Mesendoderm (in vitro differentiated cells): Measurements from ENCODE around the gene MTLN. TPM values are rescaled to one million over a fixed set of nuclear protein-coding genes. Genes with fewer than 3 reads are reported as not detected.
A peak's percentile ranks its signal among the peaks of the same experiment; 100 is the strongest.
"Not testable (repeated sequence)": the region's sequence is repeated elsewhere in the genome, so short reads cannot be mapped to it uniquely, and the experiment has no call there.

ENCODE experiments used
- DNase-seq: peaks from one replicate; pipeline ENCODE4 v3.0.0; 2013
- H2AK5ac ChIP-seq: 2 replicates; pipeline ENCODE4 v1.6.1; 2013; ENCODE audit warnings: low read length, inconsistent platforms
- H2BK120ac ChIP-seq: 2 replicates; pipeline ENCODE4 v1.6.1; 2013; ENCODE audit warnings: low read depth, mild to moderate bottlenecking, low read length, moderate library complexity, mixed read lengths
- H2BK15ac ChIP-seq: replicated peaks from 2 replicates; pipeline ENCODE4 v1.6.1; 2013; ENCODE audit warnings: low read depth, mild to moderate bottlenecking, moderate library complexity
- H2BK5ac ChIP-seq: 2 replicates; pipeline ENCODE4 v1.6.1; 2013; ENCODE audit warnings: low read length, inconsistent platforms
- H3K18ac ChIP-seq: 2 replicates; pipeline ENCODE4 v1.6.1; 2013; ENCODE audit warnings: mild to moderate bottlenecking, low read length, mixed read lengths
- H3K23ac ChIP-seq: one replicate; pipeline ENCODE4 v1.6.1; 2013; ENCODE audit warnings: low read length
- H3K27ac ChIP-seq: 2 replicates; pipeline ENCODE4 v1.5.1; 2013; ENCODE audit warnings: low read depth, mild to moderate bottlenecking, inconsistent platforms, low read length, moderate library complexity
- H3K27me3 ChIP-seq: 2 replicates; pipeline ENCODE4 v1.6.1; 2013; ENCODE audit warnings: low read length, control low read depth, mild to moderate bottlenecking, inconsistent platforms; ENCODE audit not compliant: insufficient read depth, poor library complexity
- H3K36me3 ChIP-seq: 2 replicates; pipeline ENCODE4 v1.6.1; 2013; ENCODE audit warnings: low read length, inconsistent platforms; ENCODE audit not compliant: control insufficient read depth, insufficient read depth
- H3K4ac ChIP-seq: one replicate; pipeline ENCODE4 v1.6.1; 2013; ENCODE audit warnings: low read depth, mild to moderate bottlenecking, low read length, moderate library complexity
- H3K4me1 ChIP-seq: 2 replicates; pipeline ENCODE4 v1.6.1; 2013; ENCODE audit warnings: low read depth, low read length, inconsistent platforms; ENCODE audit not compliant: control insufficient read depth
- H3K4me2 ChIP-seq: 2 replicates; pipeline ENCODE4 v1.6.1; 2013; ENCODE audit warnings: low read length
- H3K4me3 ChIP-seq: 2 replicates; pipeline ENCODE4 v1.5.1; 2013; ENCODE audit warnings: mild to moderate bottlenecking, low read length
- H3K56ac ChIP-seq: one replicate; pipeline ENCODE4 v1.6.1; 2013; ENCODE audit warnings: low read length
- H3K79me1 ChIP-seq: 2 replicates; pipeline ENCODE4 v1.6.1; 2013; ENCODE audit warnings: low read length, inconsistent platforms
- H3K79me2 ChIP-seq: 2 replicates; pipeline ENCODE4 v1.6.1; 2013; ENCODE audit warnings: mild to moderate bottlenecking, low read length; ENCODE audit not compliant: control insufficient read depth, insufficient read depth
- H3K9ac ChIP-seq: 2 replicates; pipeline ENCODE4 v1.6.1; 2013; ENCODE audit warnings: low read length, inconsistent platforms
- H4K5ac ChIP-seq: one replicate; pipeline ENCODE4 v1.6.1; 2013; ENCODE audit warnings: low read length
- H4K8ac ChIP-seq: one replicate; pipeline ENCODE4 v1.6.1; 2013; ENCODE audit warnings: low read depth, mild to moderate bottlenecking, control low read depth, low read length, moderate library complexity
- WGBS: extraction: QIAGEN DNeasy Blood & Tissue Kit; methylation state at CpG from one replicate; pipeline ENCODE4 v1.1.7; 2013; ENCODE audit warnings: low lambda C conversion rate, missing lambda C conversion rate; ENCODE audit not compliant: insufficient coverage; ENCODE audit errors: extremely low coverage; 5-methylcytosine and 5-hydroxymethylcytosine counted together
- polyA plus RNA-seq, 2 experiments: library from polyadenylated mRNA; stranded (reverse); fragments of 200-250 nt; gene quantifications; one replicate each; pipeline ENCODE4 v1.2.3, GENCODE V29; 2013

MTLN gene, protein sequence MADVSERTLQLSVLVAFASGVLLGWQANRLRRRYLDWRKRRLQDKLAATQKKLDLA
- polyA plus RNA-seq (2013, experiment 1 of 2): 51.9 TPM
- polyA plus RNA-seq (2013, experiment 2 of 2): 48.1 TPM

DNA sequence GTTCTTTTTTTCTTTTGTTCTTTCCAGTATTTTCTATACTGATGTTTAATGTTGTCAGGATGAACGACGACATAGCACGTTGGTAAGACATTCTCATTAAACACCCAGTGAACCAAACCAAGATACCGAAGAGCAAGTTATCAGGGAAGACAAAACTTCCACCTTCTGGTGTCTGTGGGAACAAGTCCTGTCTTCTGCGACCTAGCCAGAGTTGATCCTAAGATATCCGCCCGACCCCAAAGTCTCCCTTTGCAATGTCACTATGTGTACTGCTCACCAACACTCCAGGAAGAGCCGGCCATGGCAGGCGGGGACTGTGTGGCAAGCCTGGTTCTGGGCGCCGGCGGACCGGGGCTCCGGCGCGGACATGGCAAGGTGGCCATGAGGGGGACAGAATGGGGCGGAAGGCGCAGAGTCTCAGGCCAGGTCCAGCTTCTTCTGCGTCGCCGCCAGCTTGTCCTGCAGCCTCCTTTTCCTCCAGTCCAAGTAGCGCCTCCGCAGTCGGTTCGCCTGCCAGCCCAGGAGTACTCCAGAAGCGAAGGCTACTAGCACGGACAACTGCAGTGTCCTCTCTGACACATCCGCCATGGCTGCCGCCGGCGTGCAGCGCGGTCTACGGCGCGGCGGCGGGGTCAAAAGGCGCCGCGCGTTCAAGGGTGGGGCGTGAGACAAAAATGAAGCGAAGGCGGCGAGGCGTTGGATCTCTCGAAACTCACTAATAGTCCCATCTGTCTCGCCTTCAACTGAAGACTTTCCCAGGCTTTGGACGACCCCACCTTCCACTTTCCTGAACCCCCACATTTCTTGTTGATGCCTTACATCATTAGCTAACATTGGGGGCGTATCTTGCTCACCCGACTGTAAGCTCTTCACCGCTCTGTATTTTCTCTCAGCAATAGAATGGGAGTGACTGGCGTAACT, at the start of gene MTLN:
TSS of gene MTLN (minus strand) at position 610 of the 921 bp plus-strand sequence. CDS start at position 588, 22 bp downstream.
- H2AK5ac ChIP-seq: no peak within 1 kb of the TSS
- H2BK5ac ChIP-seq: peak within 1 kb of the TSS; percentile 55
- DNase-seq: peak; percentile 83
- peak within 1 kb of the TSS; percentile 90 for H3K9ac ChIP-seq
- no peaks in the 10 kb centered on the region for H3K79me1 ChIP-seq
- peak within 1 kb of the TSS; percentile 72 for H3K4ac ChIP-seq
- H2BK15ac ChIP-seq: no peak within 1 kb of the TSS
- H3K4me3 ChIP-seq: peak within 1 kb of the TSS; percentile 87
- H3K18ac ChIP-seq: peak within 1 kb of the TSS; percentile 2
- no peaks in the 10 kb centered on the region for H3K79me2 ChIP-seq
- H3K27ac ChIP-seq: no peak within 1 kb of the TSS
- H3K36me3 ChIP-seq: no peaks in the 10 kb centered on the region
- no peak within 1 kb of the TSS for H4K8ac ChIP-seq
- H3K27me3 ChIP-seq: no peaks in the 10 kb centered on the region
- no peak within 1 kb of the TSS for H3K23ac ChIP-seq
- no CpG with 5 or more reads among the region's 54 CpGs for WGBS
- no peak within 1 kb of the TSS for H4K5ac ChIP-seq
- H3K4me2 ChIP-seq: peak within 1 kb of the TSS; percentile 71
- no peak within 1 kb of the TSS for H2BK120ac ChIP-seq
- peak within 1 kb of the TSS; percentile 98 for H3K56ac ChIP-seq
- no peaks in the 10 kb centered on the region for H3K4me1 ChIP-seq

DNA sequence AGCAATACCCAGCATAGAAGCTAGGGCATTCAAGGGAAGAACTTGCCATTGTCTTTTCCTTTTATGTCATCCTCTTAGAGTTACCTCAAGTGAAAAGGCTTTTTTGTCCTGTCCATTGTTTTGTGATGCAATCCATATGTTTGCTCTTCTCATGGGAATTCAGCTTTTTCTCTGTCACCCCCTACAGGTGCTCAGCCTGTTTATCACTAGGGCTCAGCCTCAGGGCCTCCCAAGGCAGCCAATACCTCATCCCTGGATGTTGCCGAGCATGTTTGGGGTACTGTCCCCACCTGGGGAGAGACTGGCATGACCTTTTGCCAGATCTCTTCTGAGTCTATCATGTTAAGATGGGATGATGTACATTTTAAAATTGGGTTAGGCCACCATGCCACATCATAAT, 49.6 kb upstream of the MTLN start:
- not testable (repeated sequence) for H2AK5ac ChIP-seq, H2BK120ac ChIP-seq, H3K27ac ChIP-seq, H3K79me2 ChIP-seq, H4K5ac ChIP-seq, H4K8ac ChIP-seq, DNase-seq, H3K56ac ChIP-seq, H3K23ac ChIP-seq, H3K9ac ChIP-seq, H3K27me3 ChIP-seq, H3K36me3 ChIP-seq, H3K4me3 ChIP-seq, H3K18ac ChIP-seq, H3K4me2 ChIP-seq, H2BK15ac ChIP-seq, H3K79me1 ChIP-seq, H3K4ac ChIP-seq, H3K4me1 ChIP-seq, H2BK5ac ChIP-seq
- no CpG with 5 or more reads among the region's 1 CpG for WGBS

DNA sequence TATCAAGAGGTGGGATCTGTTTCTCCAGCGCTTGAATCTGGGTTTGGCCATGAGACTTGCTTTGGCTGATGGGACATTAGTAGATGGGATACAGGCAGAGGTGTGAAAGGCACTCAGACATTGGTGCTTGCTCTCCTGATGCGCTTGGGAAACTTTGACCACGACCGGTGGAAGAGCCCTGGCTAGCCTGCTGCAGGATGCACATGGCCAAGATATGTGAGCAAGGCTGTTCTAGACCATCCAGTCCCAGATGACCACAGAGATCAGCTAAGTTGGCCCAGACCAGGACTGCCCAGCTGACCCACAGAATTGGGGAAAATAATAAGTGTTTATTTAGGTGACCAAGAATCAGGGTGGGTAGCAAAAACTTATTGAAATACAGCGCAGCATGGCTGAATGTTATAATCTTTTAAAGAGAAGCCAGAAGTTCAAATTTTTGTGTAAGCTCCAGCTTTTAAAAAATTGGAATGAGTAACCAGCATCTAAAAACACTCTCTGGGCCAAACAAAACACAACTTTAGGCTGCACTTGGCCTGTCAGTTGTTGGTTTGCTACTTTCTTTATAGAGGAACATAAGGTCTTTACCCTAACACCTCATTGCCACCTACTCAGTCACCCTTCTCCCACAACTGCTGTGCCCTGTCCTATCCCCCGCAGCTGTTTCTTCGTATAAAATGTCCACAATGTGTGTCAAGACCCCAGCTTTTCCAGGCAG, 35.9 kb upstream of the MTLN start:
- not testable (repeated sequence) for H3K23ac ChIP-seq, H2BK120ac ChIP-seq, H3K27ac ChIP-seq, H3K79me2 ChIP-seq, H3K9ac ChIP-seq, H3K4me3 ChIP-seq, H3K36me3 ChIP-seq, H3K4me1 ChIP-seq, H2BK15ac ChIP-seq, H3K4ac ChIP-seq, H3K4me2 ChIP-seq, H4K5ac ChIP-seq, H2BK5ac ChIP-seq, H3K56ac ChIP-seq, DNase-seq, H3K79me1 ChIP-seq, H2AK5ac ChIP-seq, H3K18ac ChIP-seq, H4K8ac ChIP-seq, H3K27me3 ChIP-seq
- WGBS: no CpG with 5 or more reads among the region's 7 CpGs

DNA sequence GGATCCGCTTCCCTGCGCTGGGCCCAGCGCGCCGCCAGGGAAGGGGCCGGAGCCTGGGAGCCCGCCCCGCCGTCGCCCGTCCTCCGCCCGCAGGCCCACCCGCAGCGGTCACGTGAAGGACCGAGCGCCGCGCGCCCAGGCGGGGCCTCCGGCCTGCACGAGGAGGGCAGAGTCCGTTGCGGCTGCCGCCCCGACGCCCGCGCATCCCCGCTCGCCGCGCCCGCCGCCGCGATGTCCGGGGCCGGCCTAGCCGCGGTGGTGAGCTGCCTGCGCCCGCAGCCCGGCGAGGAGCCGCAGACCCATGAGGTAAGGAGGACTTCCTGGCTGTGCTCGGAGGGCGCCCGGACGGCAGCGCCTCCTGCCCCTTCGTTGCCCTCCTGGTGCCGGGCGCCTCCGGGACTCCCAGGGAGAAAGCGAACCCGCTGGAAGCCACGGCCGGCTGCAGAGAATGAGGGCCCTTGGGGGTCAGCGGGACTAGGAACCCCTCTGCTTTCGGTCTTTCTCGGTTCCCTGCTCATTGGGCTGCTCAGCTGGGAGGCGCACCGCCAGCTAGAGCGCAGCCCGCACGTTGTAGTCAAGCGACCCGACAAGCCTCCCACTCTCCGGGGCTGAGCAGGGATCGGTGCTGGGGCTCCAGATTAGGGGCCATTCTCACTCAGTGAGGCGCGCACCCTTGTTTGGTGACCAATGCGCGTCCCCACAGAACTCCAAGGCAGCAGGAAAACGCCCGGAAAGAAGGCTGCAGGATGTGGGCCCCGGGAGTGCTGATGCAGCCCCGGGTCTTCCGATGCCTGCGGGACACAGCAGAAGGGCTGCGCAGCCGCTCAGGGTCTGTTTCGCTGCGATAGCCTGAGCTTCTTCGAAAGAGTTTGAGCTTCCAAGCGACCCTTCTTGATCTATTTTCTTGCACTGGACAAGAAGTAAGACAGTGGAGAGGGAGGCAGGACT, 33.4 kb upstream of the MTLN start:
- not testable (repeated sequence) for H4K8ac ChIP-seq, H4K5ac ChIP-seq, H3K18ac ChIP-seq, H3K56ac ChIP-seq, H2BK5ac ChIP-seq, H3K27ac ChIP-seq, H3K4me2 ChIP-seq, H2BK15ac ChIP-seq, H3K9ac ChIP-seq, H3K4ac ChIP-seq, H3K4me3 ChIP-seq, H3K36me3 ChIP-seq, H3K79me1 ChIP-seq, H2AK5ac ChIP-seq, H3K79me2 ChIP-seq, H3K4me1 ChIP-seq, H3K23ac ChIP-seq, H2BK120ac ChIP-seq, H3K27me3 ChIP-seq, DNase-seq
- no CpG with 5 or more reads among the region's 89 CpGs for WGBS

DNA sequence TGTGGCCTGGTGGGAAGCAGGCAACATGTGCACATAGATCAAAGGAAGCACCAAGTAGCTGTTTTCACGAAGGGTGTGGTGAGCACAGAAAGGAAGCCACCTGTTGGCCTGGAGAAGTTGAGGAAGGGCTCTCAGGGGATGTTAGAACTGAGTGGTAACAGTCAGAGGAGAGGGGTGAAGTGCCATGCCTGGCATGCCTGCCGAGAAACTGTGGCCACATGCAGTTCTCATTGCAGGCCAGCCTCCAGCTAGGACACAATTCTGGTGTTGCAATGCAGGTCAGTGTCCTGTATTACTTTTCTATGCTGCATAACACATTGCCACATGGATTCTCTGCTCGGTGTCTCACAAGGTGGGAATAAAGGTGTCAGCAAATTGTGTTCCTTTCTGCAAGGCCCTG, 30.9 kb upstream of the MTLN start:
- not testable (repeated sequence) for H3K4me2 ChIP-seq, DNase-seq, H4K5ac ChIP-seq, H3K9ac ChIP-seq, H4K8ac ChIP-seq, H3K4me1 ChIP-seq, H3K56ac ChIP-seq, H3K79me1 ChIP-seq, H3K79me2 ChIP-seq, H3K18ac ChIP-seq, H3K23ac ChIP-seq, H2AK5ac ChIP-seq, H3K4ac ChIP-seq, H3K27ac ChIP-seq, H3K27me3 ChIP-seq, H2BK120ac ChIP-seq, H3K4me3 ChIP-seq, H3K36me3 ChIP-seq, H2BK15ac ChIP-seq, H2BK5ac ChIP-seq
- no CpG with 5 or more reads among the region's 3 CpGs for WGBS
